ENCODE measurements around the gene TMEM107. TPM values are rescaled to one million over a fixed set of nuclear protein-coding genes. Genes with fewer than 3 reads are reported as not detected.

The TMEM107 gene
- total RNA-seq, 4 donors from 2014 or later, result 15.9 to 21.0 (median 17.6) TPM

GRCh38 chr17:8186446-8186786 lies 10.2 kb upstream of the TMEM107 start:
- WGBS, 2 donors, result 0 to 1% methylated on average over 15 to 23 of the region's 23 CpGs

GRCh38 chr17:8185582-8186445 lies 9.6 kb upstream of the TMEM107 start:
- DNase-seq (ENCODE audit: low spot score in 2 of 2), result peak; percentile 92 to 99
- 0 to 1% methylated on average over 39 to 43 of the region's 44 CpGs for WGBS, 2 donors
- no peak for TF ChIP-seq CTCF (IDR thresholded peaks at IDR 0.05)
- TF ChIP-seq POLR2A (IDR thresholded peaks at IDR 0.05), result no peak
- H3K4me3 ChIP-seq (ENCODE audit: low read depth, poor library complexity, severe bottlenecking), result peak overlapping the region; percentile 77
- intact Hi-C loops (cut with DNase I; ENCODE audit: low total_unique reads), result no loop called here

More at GRCh38 chr17:8186446-8186786, 10.2 kb upstream of the TMEM107 start:
- TF ChIP-seq CTCF (IDR thresholded peaks at IDR 0.05), result no peak
- no peak for TF ChIP-seq POLR2A (IDR thresholded peaks at IDR 0.05)
- no peak for DNase-seq (ENCODE audit: low spot score in 2 of 2)
- peak overlapping the region; percentile 77 for H3K4me3 ChIP-seq (ENCODE audit: low read depth, poor library complexity, severe bottlenecking)
- intact Hi-C loops (cut with DNase I; ENCODE audit: low total_unique reads), result no loop called here

- no peak overlapping the region for H3K4me3 ChIP-seq (ENCODE audit: low read depth, poor library complexity, severe bottlenecking)
- DNase-seq (ENCODE audit: low spot score in 2 of 2), result no peak
- intact Hi-C loops (cut with DNase I; ENCODE audit: low total_unique reads), result no loop called here
- WGBS, 2 donors, result 73 to 81% methylated on average over 19 of the region's 19 CpGs
- no peak for TF ChIP-seq CTCF (IDR thresholded peaks at IDR 0.05)
- no peak for TF ChIP-seq POLR2A (IDR thresholded peaks at IDR 0.05)
Observed at GRCh38 chr17:8176998-8177731, 985 bp upstream of the TMEM107 start.

DNA sequence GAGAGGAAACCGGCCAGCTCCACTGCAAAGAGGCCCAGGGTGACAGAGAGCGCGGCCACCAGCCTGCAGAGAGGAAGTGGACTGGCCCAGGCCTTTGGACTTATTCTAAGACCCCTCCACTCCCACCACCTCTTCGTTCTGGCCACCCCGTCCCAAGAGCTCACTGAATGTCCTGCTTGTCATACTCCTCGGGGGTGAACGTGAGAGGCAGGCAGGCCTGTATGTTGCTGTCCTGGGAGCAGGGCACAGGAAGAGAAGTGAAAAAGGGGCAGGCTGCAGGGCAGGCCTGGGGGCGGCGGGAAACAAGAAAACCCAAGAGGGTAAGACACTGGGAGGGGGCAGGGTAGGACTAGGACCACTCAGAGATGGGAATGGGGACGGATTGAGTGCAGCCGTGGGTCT lies 384 bp downstream of the TMEM107 start:
- intact Hi-C loops (cut with DNase I; ENCODE audit: low total_unique reads), result no loop called here
- WGBS, 2 donors, result 4 to 7% methylated on average over 11 of the region's 11 CpGs

GRCh38 chr17:8173871-8174322 lies 2.3 kb downstream of the TMEM107 start:
- no peak overlapping the region for H3K4me3 ChIP-seq (ENCODE audit: low read depth, poor library complexity, severe bottlenecking)
- TF ChIP-seq CTCF (IDR thresholded peaks at IDR 0.05) (no peak), POLR2A (IDR thresholded peaks at IDR 0.05) (no peak)
- DNase-seq (ENCODE audit: low spot score in 2 of 2), result no peak
- 4 to 5% methylated on average over 14 of the region's 14 CpGs for WGBS, 2 donors
- intact Hi-C loops (cut with DNase I; ENCODE audit: low total_unique reads), result no loop called here

More for the DNA sequence above, 384 bp downstream of the TMEM107 start:
- H3K4me3 ChIP-seq (ENCODE audit: low read depth, poor library complexity, severe bottlenecking), result peak overlapping the region; percentile 24
- DNase-seq (ENCODE audit: low spot score in 2 of 2), result peak in 1 of 2 donors; percentile 84
- no peak for TF ChIP-seq CTCF (IDR thresholded peaks at IDR 0.05)
- no peak for TF ChIP-seq POLR2A (IDR thresholded peaks at IDR 0.05)

Measured in lower leg skin (tissue), 4 donors.